Measurements from ENCODE around the gene L3MBTL4. TPM values are rescaled to one million over a fixed set of nuclear protein-coding genes. Genes with fewer than 3 reads are reported as not detected.

The L3MBTL4 gene
- total RNA-seq, 1 donor: 0.36 TPM

- H3K4me2 ChIP-seq (ENCODE audit: insufficient read depth, low read length): no peak overlapping the region
- H2AFZ ChIP-seq (ENCODE audit: low read length): no peak overlapping the region
- no peak overlapping the region for H3K4me3 ChIP-seq (ENCODE audit: insufficient read depth, low read length)
- H3K4me1 ChIP-seq (ENCODE audit: insufficient read depth, low read length): no peaks in the 10 kb centered on the region
- H3K36me3 ChIP-seq (ENCODE audit: insufficient read depth, low read length): no peaks in the 10 kb centered on the region
- H3K79me2 ChIP-seq (ENCODE audit: insufficient read depth, low read length): no peaks in the 10 kb centered on the region
- DNase-seq (ENCODE audit: insufficient read length, low spot score, missing footprints): no peak
- TF ChIP-seq, protein P1, sequence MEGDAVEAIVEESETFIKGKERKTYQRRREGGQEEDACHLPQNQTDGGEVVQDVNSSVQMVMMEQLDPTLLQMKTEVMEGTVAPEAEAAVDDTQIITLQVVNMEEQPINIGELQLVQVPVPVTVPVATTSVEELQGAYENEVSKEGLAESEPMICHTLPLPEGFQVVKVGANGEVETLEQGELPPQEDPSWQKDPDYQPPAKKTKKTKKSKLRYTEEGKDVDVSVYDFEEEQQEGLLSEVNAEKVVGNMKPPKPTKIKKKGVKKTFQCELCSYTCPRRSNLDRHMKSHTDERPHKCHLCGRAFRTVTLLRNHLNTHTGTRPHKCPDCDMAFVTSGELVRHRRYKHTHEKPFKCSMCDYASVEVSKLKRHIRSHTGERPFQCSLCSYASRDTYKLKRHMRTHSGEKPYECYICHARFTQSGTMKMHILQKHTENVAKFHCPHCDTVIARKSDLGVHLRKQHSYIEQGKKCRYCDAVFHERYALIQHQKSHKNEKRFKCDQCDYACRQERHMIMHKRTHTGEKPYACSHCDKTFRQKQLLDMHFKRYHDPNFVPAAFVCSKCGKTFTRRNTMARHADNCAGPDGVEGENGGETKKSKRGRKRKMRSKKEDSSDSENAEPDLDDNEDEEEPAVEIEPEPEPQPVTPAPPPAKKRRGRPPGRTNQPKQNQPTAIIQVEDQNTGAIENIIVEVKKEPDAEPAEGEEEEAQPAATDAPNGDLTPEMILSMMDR (IDR thresholded peaks at IDR 0.05; ENCODE audit: extremely low read depth, low read depth, low read length): no peak
- no peak overlapping the region for H3K27ac ChIP-seq (ENCODE audit: low read depth, low read length)
- no peaks in the 10 kb centered on the region for H3K27me3 ChIP-seq (ENCODE audit: insufficient read depth, low read length)
- no peaks in the 10 kb centered on the region for H4K20me1 ChIP-seq (ENCODE audit: insufficient read depth, low read length)
- no peaks in the 10 kb centered on the region for H3K9me3 ChIP-seq (ENCODE audit: low read depth, low read length)
These were observed 345.6 kb downstream of the L3MBTL4 start for GRCh38 chr18:6069103-6069502.

DNA sequence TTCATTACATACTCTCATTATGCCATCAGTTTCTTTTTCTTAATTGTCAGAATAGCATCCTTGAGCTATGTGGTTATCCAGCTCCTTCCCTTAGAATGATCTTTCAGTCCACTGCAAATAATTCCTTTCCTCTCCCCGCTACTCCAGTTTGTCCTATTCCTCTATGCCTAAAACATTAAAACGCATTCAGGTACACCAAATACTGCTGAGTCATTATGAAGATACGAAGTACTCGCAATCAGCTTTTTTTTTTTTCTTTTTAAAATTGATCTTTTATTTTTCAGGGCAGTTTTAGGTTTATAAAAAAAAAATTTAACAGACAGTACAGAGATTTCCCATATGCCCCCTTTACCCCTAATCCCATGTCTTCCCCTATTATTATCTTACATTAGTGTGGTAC is 354.6 kb downstream of the L3MBTL4 start:
- no peak overlapping the region for H3K4me3 ChIP-seq (ENCODE audit: insufficient read depth, low read length)
- no peak overlapping the region for H3K27ac ChIP-seq (ENCODE audit: low read depth, low read length)
- H3K4me1 ChIP-seq (ENCODE audit: insufficient read depth, low read length): peaks cover 24% of the 10 kb centered on the region
- H3K36me3 ChIP-seq (ENCODE audit: insufficient read depth, low read length): no peaks in the 10 kb centered on the region
- H4K20me1 ChIP-seq (ENCODE audit: insufficient read depth, low read length): no peaks in the 10 kb centered on the region
- TF ChIP-seq, protein P1 (IDR thresholded peaks at IDR 0.05; ENCODE audit: extremely low read depth, low read depth, low read length): no peak
- DNase-seq (ENCODE audit: insufficient read length, low spot score, missing footprints): no peak
- no peak overlapping the region for H3K4me2 ChIP-seq (ENCODE audit: insufficient read depth, low read length)
- no peak overlapping the region for H2AFZ ChIP-seq (ENCODE audit: low read length)
- no peaks in the 10 kb centered on the region for H3K27me3 ChIP-seq (ENCODE audit: insufficient read depth, low read length)
- H3K9me3 ChIP-seq (ENCODE audit: low read depth, low read length): no peaks in the 10 kb centered on the region
- no peaks in the 10 kb centered on the region for H3K79me2 ChIP-seq (ENCODE audit: insufficient read depth, low read length)

DNA sequence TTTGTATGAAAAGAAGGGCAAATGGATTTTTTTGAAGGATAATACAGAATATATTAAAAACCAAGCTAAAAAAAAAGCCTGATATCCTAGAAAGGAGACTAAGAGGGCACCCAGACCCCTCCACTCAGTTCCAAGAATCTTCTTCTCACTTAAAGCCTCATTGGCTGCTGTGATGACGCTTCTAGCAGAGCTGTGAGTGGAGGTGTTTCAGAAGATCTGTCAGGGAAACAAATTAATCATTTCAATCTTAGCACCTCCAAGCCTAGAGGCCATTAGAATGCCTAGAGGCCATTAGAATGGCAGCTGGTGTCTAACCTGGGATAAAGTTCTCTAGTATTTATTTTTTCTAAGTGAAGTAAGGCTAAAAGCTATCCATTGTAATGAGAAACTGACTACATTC is 355.2 kb downstream of the L3MBTL4 start:
- Histone ChIP-seq H3K27me3 (ENCODE audit: insufficient read depth, low read length) (no peaks in the 10 kb centered on the region), H3K27ac (ENCODE audit: low read depth, low read length) (no peak overlapping the region), H3K9me3 (ENCODE audit: low read depth, low read length) (no peaks in the 10 kb centered on the region), H3K4me1 (ENCODE audit: insufficient read depth, low read length) (peaks cover 24% of the 10 kb centered on the region), H2AFZ (ENCODE audit: low read length) (no peak overlapping the region), H3K4me2 (ENCODE audit: insufficient read depth, low read length) (no peak overlapping the region), H4K20me1 (ENCODE audit: insufficient read depth, low read length) (no peaks in the 10 kb centered on the region), H3K36me3 (ENCODE audit: insufficient read depth, low read length) (no peaks in the 10 kb centered on the region), H3K79me2 (ENCODE audit: insufficient read depth, low read length) (no peaks in the 10 kb centered on the region), H3K4me3 (ENCODE audit: insufficient read depth, low read length) (no peak overlapping the region)
- DNase-seq (ENCODE audit: insufficient read length, low spot score, missing footprints): no peak
- TF ChIP-seq, protein P1 (IDR thresholded peaks at IDR 0.05; ENCODE audit: extremely low read depth, low read depth, low read length): no peak

- H3K9me3 ChIP-seq (ENCODE audit: low read depth, low read length): no peaks in the 10 kb centered on the region
- no peak for DNase-seq (ENCODE audit: insufficient read length, low spot score, missing footprints)
- peaks cover 24% of the 10 kb centered on the region for H3K4me1 ChIP-seq (ENCODE audit: insufficient read depth, low read length)
- no peak overlapping the region for H3K27ac ChIP-seq (ENCODE audit: low read depth, low read length)
- H4K20me1 ChIP-seq (ENCODE audit: insufficient read depth, low read length): no peaks in the 10 kb centered on the region
- H3K27me3 ChIP-seq (ENCODE audit: insufficient read depth, low read length): no peaks in the 10 kb centered on the region
- no peaks in the 10 kb centered on the region for H3K79me2 ChIP-seq (ENCODE audit: insufficient read depth, low read length)
- H3K4me3 ChIP-seq (ENCODE audit: insufficient read depth, low read length): no peak overlapping the region
- no peak overlapping the region for H2AFZ ChIP-seq (ENCODE audit: low read length)
- H3K36me3 ChIP-seq (ENCODE audit: insufficient read depth, low read length): no peaks in the 10 kb centered on the region
- H3K4me2 ChIP-seq (ENCODE audit: insufficient read depth, low read length): no peak overlapping the region
- TF ChIP-seq, protein P1 (IDR thresholded peaks at IDR 0.05; ENCODE audit: extremely low read depth, low read depth, low read length): no peak
These were observed 355.8 kb downstream of the L3MBTL4 start for GRCh38 chr18:6058941-6059340.

Measured in osteoblast (primary cell).